Right lobe of liver (tissue), 6 donors: Measurements from ENCODE around the gene LEO1. TPM values are rescaled to one million over a fixed set of nuclear protein-coding genes. Genes with fewer than 3 reads are reported as not detected.

Source experiments
- ATAC-seq, 4 donors: fragments of 200-7000 bp; cut with Tn5 transposase; one replicate each; pipeline ENCODE4 v1.9.1; 2020; ENCODE audit warnings: mild to moderate bottlenecking in 4 of 4, moderate library complexity in 4 of 4
- DNase-seq, 3 donors: peaks; one replicate each; pipeline ENCODE4 v3.0.0-alpha.2; 2020
- H3K27ac ChIP-seq, 3 donors: fragments of 200-600 bp; one replicate each; pipeline ENCODE4 v1.8.0; 2022
- H3K27me3 ChIP-seq, 2 donors: fragments of 200-600 bp; one replicate each; pipeline ENCODE4 v1.8.0; 2022
- H3K36me3 ChIP-seq, 4 donors: fragments of 200-600 bp; sonication (generic) in 1 of 4; one replicate each; pipeline versions ENCODE4 v1.5.1 to v1.8.0; 2017 to 2022; ENCODE audit warnings: control low read depth in 1 of 4
- H3K4me1 ChIP-seq, 4 donors: fragments of 200-600 bp; sonication (generic) in 1 of 4; one replicate each; pipeline versions ENCODE4 v1.5.1 to v1.8.0; 2017 to 2022; ENCODE audit warnings: control low read depth in 1 of 4
- H3K4me3 ChIP-seq, 3 donors: fragments of 200-600 bp; one replicate each; pipeline ENCODE4 v1.8.0; 2022
- H3K9me3 ChIP-seq, 4 donors: fragments of 200-600 bp; sonication (generic) in 1 of 4; one replicate each; pipeline versions ENCODE4 v1.5.1 to v1.8.0; 2017 to 2022; ENCODE audit warnings: control low read depth in 1 of 4
- CTCF ChIP-seq, 4 donors: fragments of 200-600 bp in 3 of 4; fragments of 450-650 bp in 1 of 4; IDR thresholded peaks; one replicate each; pipeline versions ENCODE4 v1.5.1 to v1.8.0; 2016 to 2022; ENCODE audit warnings: antibody characterized with exemption in 4 of 4, mild to moderate bottlenecking in 2 of 4
- POLR2A ChIP-seq: fragments of 450-650 bp; IDR thresholded peaks from one replicate; pipeline ENCODE4 v1.6.1; 2017; ENCODE audit warnings: antibody characterized with exemption, mild to moderate bottlenecking
- WGBS: methylation state at CpG from one replicate; pipeline ENCODE4 v1.1.6; 2018; ENCODE audit warnings: low coverage, low lambda C conversion rate; ENCODE audit not compliant: insufficient coverage; ENCODE audit errors: missing lambda C conversion rate; 5-methylcytosine and 5-hydroxymethylcytosine counted together
- intact Hi-C, 2 donors: fragments of 100-400 bp; cut with DNase I; formaldehyde crosslinking; loops; one replicate each; pipeline versions ENCODE4 v1.11.2 to v1.14.1; 2022
- total RNA-seq, 6 experiments: library from RNA; depleted of rRNA in 2 of 6; stranded (reverse); fragments of >200 nt in 2 of 6; fragmentation: NEBNext Ultra II Directional in 3 of 6; extraction: Animal tissue kit (Norgen Biotek cat#: 25700) in 3 of 6; gene quantifications; one replicate each; pipeline versions ENCODE4 v1.1.0 to v1.2.4, GENCODE V29; 2016 to 2023
- donor health status: DM: no; HTN: yes; CAD: no.
- donor health status: DM: no; HTN: no; CAD: no.
- donor health status: DM: no; HTN: no; CAD: no.
- donor health status: DM: no; HTN: yes; CAD: no.
- donor health status: DM: no; HTN: yes; CAD: no.

The LEO1 gene
- total RNA-seq, 6 experiments from 2014 or later: 8.9 to 20.6 (median 11.9) TPM

DNA sequence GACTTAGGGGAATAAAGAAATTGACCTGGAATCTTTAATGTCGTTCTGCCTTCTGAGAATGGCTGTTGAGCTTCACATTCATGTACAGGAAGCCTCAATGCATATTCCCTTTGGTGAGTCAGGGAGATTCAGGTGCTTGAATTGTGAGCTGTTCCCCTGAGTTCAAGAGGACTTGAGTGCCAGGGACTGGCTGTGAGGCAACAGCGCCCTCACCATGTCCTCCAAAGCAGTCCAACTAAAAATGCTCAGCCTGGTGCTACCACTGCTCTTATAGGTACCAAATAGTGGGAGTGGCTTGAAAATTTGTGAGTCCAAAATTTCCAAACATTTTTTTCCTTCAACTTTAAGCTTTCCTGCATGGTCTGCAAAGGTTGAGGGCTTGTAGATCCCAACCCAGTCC lies 54.1 kb downstream of the LEO1 start:
- 100% methylated on average over 1 of the region's 2 CpGs for whole genome bisulfite sequencing
- Histone ChIP-seq H3K4me3 (no peak overlapping the region), H3K27me3 (no peaks in the 10 kb centered on the region), H3K9me3 (no peaks in the 10 kb centered on the region), H3K27ac (no peak overlapping the region), H3K4me1 (no peaks in the 10 kb centered on the region), H3K36me3 (peaks cover 0 to 44% (median 3%) of the 10 kb centered on the region in 4 donors)
- ATAC-seq (peak; percentile 68 to 84 (median 79)), DNase-seq (no peak)
- TF ChIP-seq CTCF (IDR thresholded peaks at IDR 0.05) (peak in 3 of 4 donors; percentile 17 to 27 (median 21)), POLR2A (no peak)
- intact Hi-C loops: no loop called here

GRCh38 chr15:51912528-51912927 lies 59.0 kb downstream of the LEO1 start:
- TF ChIP-seq POLR2A: no peak
- TF ChIP-seq CTCF (IDR thresholded peaks at IDR 0.05): no peak
- 58% methylated on average over 3 of the region's 3 CpGs for WGBS
- intact Hi-C loops: no loop called here
- Histone ChIP-seq H3K4me1 (peaks cover 0 to 13% (median 5%) of the 10 kb centered on the region in 4 donors), H3K27me3 (no peaks in the 10 kb centered on the region), H3K36me3 (peaks cover 0 to 40% (median 2%) of the 10 kb centered on the region in 4 donors), H3K4me3 (no peak overlapping the region), H3K27ac (no peak overlapping the region), H3K9me3 (no peaks in the 10 kb centered on the region)
- peak in 3 of 4 donors; percentile 32 to 57 (median 32) for ATAC-seq
- no peak for DNase-seq

GRCh38 chr15:51909584-51909983 lies 62.0 kb downstream of the LEO1 start:
- DNase-seq (no peak), ATAC-seq (no peak)
- H3K27ac ChIP-seq: no peak overlapping the region
- H3K4me3 ChIP-seq: no peak overlapping the region
- no peak for TF ChIP-seq CTCF (IDR thresholded peaks at IDR 0.05)
- no peak for TF ChIP-seq POLR2A
- no peaks in the 10 kb centered on the region for H3K27me3 ChIP-seq
- peaks cover 0 to 28% (median 0%) of the 10 kb centered on the region in 4 donors for H3K36me3 ChIP-seq
- peaks cover 0 to 23% (median 9%) of the 10 kb centered on the region in 4 donors for H3K4me1 ChIP-seq
- WGBS: 84% methylated on average over 2 of the region's 2 CpGs
- intact Hi-C loops: no loop called here
- H3K9me3 ChIP-seq: no peaks in the 10 kb centered on the region

DNA sequence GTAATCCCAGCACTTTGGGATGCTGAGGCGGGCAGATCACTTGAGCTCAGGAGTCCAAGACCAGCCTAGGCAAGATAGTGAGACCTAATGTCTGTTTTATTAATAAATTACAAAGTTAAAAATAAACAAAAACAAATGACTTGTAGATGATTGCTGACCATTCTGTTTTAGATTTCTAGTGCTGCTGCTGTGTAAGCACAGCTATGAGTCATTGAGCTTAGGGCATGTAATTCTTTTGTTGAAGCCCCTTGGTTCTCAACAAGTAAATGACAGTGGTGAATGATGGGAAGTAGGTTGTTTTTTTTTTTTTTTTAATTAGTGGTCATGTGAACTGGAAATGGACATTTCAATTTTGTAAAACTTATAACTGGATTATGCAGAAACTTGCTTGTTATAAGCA lies 63.3 kb downstream of the LEO1 start:
- no peak overlapping the region for H3K4me3 ChIP-seq
- intact Hi-C loops: no loop called here
- ATAC-seq (peak in 1 of 4 donors; percentile 29), DNase-seq (no peak)
- TF ChIP-seq POLR2A: no peak
- TF ChIP-seq CTCF (IDR thresholded peaks at IDR 0.05): no peak
- 100% methylated on average over 1 of the region's 1 CpG for WGBS
- H3K27me3 ChIP-seq: no peaks in the 10 kb centered on the region
- peaks cover 0 to 23% (median 9%) of the 10 kb centered on the region in 4 donors for H3K4me1 ChIP-seq
- H3K27ac ChIP-seq: peak overlapping the region; percentile 28 to 79 (median 70)
- no peaks in the 10 kb centered on the region for H3K9me3 ChIP-seq
- peaks cover 0 to 38% (median 0%) of the 10 kb centered on the region in 4 donors for H3K36me3 ChIP-seq
